HL-60 (cell line): Measurements from ENCODE around the gene UHRF1.

Experiments used
- CTCF ChIP-seq: IDR thresholded peaks from one replicate; pipeline ENCODE4 v1.5.1; 2011; ENCODE audit warnings: low read length, control low read depth, inconsistent platforms; ENCODE audit not compliant: insufficient read depth
- POLR2AphosphoS5 ChIP-seq: IDR thresholded peaks from 2 replicates; pipeline ENCODE4 v1.6.1; 2012; ENCODE audit warnings: low read depth
- TF ChIP-seq, protein P1 (sequence below): IDR thresholded peaks from 2 replicates; pipeline ENCODE4 v1.6.1; 2012; ENCODE audit warnings: low read depth; ENCODE audit not compliant: insufficient replicate concordance

GRCh38 chr19:4955274-4955673 lies 46.0 kb downstream of the UHRF1 start:
- TF ChIP-seq POLR2AphosphoS5 (no peak), CTCF (no peak)
- TF ChIP-seq, protein P1, sequence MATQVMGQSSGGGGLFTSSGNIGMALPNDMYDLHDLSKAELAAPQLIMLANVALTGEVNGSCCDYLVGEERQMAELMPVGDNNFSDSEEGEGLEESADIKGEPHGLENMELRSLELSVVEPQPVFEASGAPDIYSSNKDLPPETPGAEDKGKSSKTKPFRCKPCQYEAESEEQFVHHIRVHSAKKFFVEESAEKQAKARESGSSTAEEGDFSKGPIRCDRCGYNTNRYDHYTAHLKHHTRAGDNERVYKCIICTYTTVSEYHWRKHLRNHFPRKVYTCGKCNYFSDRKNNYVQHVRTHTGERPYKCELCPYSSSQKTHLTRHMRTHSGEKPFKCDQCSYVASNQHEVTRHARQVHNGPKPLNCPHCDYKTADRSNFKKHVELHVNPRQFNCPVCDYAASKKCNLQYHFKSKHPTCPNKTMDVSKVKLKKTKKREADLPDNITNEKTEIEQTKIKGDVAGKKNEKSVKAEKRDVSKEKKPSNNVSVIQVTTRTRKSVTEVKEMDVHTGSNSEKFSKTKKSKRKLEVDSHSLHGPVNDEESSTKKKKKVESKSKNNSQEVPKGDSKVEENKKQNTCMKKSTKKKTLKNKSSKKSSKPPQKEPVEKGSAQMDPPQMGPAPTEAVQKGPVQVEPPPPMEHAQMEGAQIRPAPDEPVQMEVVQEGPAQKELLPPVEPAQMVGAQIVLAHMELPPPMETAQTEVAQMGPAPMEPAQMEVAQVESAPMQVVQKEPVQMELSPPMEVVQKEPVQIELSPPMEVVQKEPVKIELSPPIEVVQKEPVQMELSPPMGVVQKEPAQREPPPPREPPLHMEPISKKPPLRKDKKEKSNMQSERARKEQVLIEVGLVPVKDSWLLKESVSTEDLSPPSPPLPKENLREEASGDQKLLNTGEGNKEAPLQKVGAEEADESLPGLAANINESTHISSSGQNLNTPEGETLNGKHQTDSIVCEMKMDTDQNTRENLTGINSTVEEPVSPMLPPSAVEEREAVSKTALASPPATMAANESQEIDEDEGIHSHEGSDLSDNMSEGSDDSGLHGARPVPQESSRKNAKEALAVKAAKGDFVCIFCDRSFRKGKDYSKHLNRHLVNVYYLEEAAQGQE = no peak
